PFSK-1 (cell line): ENCODE results near the gene ZNF652.

Source experiments
- FOXP2 ChIP-seq: optimal IDR thresholded peaks from 2 replicates; pipeline ENCODE3; 2011; ENCODE audit warnings: borderline replicate concordance, control low read depth, inconsistent platforms; ENCODE audit not compliant: insufficient read depth; ENCODE audit errors: extremely low read length, extremely low read depth
- POLR2AphosphoS5 ChIP-seq: IDR thresholded peaks from 2 replicates; pipeline ENCODE4 v1.6.1; 2012; ENCODE audit warnings: low read depth, mild to moderate bottlenecking, control low read depth, low read length, moderate library complexity
- REST ChIP-seq, 2 experiments: IDR thresholded peaks; 2 replicates each; pipeline versions ENCODE4 v1.6.1 to v1.8.0; 2011 to 2012; ENCODE audit warnings: low read depth in 2 of 2, low read length in 2 of 2, control low read depth in 1 of 2, inconsistent platforms in 1 of 2, mild to moderate bottlenecking in 1 of 2, moderate library complexity in 1 of 2; ENCODE audit not compliant: insufficient read depth in 1 of 2
- TAF1 ChIP-seq: IDR thresholded peaks from 2 replicates; pipeline ENCODE4 v1.6.1; 2012; ENCODE audit warnings: low read length, control low read depth, borderline replicate concordance; ENCODE audit not compliant: insufficient read depth

GRCh38 chr17:49356320-49356719 lies 5.7 kb downstream of the ZNF652 start:
- TF ChIP-seq TAF1: no peak
- no peak for TF ChIP-seq POLR2AphosphoS5
- TF ChIP-seq FOXP2: no peak
- no peak for TF ChIP-seq REST (IDR thresholded peaks at IDR 0.05; ENCODE audit: insufficient read depth in 1 of 2, low read depth in 2 of 2, low read length in 2 of 2)
